AG09319 (cell line): ENCODE measurements around the gene RAD51B.

Source experiments
- DNase-seq: peaks from one replicate; pipeline ENCODE4 v3.0.0-alpha.2; 2010; ENCODE audit warnings: low read depth; ENCODE audit errors: extremely low read depth
- TF ChIP-seq, protein P1 (sequence below): IDR thresholded peaks from 2 replicates; pipeline ENCODE4 v1.5.1; 2011; ENCODE audit warnings: low read depth, mild to moderate bottlenecking, inconsistent platforms, low read length, moderate library complexity

Gene RAD51B

GRCh38 chr14:68766299-68767247, 947.0 kb downstream of the RAD51B start:
- TF ChIP-seq, protein P1, sequence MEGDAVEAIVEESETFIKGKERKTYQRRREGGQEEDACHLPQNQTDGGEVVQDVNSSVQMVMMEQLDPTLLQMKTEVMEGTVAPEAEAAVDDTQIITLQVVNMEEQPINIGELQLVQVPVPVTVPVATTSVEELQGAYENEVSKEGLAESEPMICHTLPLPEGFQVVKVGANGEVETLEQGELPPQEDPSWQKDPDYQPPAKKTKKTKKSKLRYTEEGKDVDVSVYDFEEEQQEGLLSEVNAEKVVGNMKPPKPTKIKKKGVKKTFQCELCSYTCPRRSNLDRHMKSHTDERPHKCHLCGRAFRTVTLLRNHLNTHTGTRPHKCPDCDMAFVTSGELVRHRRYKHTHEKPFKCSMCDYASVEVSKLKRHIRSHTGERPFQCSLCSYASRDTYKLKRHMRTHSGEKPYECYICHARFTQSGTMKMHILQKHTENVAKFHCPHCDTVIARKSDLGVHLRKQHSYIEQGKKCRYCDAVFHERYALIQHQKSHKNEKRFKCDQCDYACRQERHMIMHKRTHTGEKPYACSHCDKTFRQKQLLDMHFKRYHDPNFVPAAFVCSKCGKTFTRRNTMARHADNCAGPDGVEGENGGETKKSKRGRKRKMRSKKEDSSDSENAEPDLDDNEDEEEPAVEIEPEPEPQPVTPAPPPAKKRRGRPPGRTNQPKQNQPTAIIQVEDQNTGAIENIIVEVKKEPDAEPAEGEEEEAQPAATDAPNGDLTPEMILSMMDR, result no peak

DNA sequence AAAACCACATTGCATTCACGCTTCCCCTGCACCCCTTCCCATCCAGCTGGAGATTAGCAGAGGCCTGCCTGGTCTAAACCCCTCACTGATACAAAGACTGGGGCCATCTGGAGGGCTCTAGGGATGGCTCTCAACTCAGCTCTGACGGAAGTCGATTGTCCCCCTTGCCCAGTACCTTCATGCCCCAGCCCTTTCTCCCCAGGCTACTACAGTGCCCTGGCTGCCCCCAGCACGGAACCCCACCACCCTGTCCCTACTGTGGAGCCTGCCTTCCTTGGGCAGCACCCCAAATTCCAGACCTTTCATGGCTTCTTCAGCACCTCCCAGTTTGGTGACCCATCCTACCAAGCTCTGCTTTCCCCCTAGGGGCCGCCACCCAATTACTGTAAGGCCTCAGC, 947.7 kb downstream of the RAD51B start:
- TF ChIP-seq, protein P1, result no peak
- no peak for DNase-seq

More at GRCh38 chr14:68766299-68767247, 947.0 kb downstream of the RAD51B start:
- DNase-seq, result no peak

- DNase-seq, result no peak
- TF ChIP-seq, protein P1, result no peak
These were observed 948.7 kb downstream of the RAD51B start for GRCh38 chr14:68768316-68768715.

DNA sequence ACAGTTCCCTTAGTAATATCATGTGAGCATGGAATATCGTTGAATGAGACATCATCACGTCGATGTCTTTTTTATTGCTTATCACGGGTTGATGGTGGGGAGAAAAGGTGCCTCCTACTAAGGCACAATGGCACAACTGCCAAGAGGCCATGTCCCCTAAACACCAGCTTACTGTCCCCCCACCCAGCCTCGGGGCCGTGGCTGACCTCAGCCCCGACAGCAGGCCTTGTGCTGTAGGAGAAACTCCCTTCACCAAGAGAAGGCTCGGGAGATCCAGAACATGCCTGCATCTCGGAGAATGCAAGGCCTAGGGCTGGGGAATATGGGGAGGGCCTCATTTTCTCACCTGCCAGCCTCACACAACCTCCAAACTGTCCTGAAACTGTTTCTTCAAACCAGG, 950.5 kb downstream of the RAD51B start:
- no peak for DNase-seq
- TF ChIP-seq, protein P1, result no peak

DNA sequence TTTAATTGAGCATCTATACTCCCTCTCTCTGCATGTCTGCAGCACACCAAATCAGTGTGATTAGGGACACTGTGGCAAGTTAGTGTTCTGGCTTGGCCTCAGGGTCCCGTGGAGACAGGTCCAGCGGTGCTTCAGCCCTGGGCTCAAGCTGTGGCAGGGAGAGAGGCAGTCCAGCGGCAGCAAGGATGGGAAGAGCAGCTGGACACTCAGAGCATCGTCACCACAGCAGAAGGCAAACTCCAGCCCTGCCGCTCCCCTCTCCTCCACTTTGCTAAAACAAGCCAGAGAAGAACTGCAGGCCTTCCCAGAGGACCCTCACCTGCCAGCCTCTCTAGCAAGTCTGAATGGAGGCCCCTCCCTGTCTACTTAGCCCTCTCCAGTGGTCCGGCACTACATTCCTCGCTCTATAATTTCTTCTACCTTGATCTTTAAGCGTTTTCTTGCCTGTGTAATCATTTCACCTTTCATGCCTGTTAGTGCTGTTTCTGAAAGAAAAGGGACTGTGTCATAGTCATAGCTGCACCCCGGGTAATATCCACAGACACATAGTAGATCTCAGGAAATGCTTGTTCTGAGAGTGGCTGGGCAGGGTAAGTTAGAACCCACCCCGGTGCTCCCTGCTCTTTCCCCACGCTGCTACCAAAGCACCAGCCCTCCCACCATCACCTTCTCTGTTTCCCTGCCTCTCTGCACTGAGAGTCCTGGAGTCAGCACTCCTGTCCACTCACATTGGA, 951.1 kb downstream of the RAD51B start:
- DNase-seq, result no peak
- TF ChIP-seq, protein P1, result no peak

DNA sequence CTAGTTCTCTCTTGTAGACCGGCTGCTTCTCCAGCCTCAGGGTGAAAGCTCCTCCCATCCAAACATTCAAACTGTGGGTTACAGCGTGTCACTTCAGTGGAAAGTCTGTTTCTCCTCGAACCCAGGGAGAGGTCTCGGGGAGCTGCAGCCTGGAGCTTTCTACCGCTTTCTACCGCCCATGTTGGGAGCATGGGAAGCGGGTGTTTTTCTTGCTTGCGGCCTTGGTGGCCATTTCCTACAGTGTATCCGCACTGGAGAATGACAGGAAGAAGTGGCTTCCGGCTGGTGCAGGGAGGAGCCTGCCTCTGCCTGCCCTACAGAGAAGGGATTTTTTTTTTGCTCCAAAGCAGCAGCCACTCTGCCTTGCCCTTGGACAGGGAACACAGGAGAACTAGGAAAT, 952.1 kb downstream of the RAD51B start:
- DNase-seq, result no peak
- TF ChIP-seq, protein P1, result no peak
